ENCODE results near the gene ASAP3. TPM values are rescaled to one million over a fixed set of nuclear protein-coding genes. Genes with fewer than 3 reads are reported as not detected.

Gene ASAP3
- total and polyA plus RNA-seq, 9 of the 15 experiments (the other 6 are each of a cell fraction or from before 2014, with no cell fraction given) = 1.7 to 31.2 (median 17.4) TPM

- TF ChIP-seq, protein P1, sequence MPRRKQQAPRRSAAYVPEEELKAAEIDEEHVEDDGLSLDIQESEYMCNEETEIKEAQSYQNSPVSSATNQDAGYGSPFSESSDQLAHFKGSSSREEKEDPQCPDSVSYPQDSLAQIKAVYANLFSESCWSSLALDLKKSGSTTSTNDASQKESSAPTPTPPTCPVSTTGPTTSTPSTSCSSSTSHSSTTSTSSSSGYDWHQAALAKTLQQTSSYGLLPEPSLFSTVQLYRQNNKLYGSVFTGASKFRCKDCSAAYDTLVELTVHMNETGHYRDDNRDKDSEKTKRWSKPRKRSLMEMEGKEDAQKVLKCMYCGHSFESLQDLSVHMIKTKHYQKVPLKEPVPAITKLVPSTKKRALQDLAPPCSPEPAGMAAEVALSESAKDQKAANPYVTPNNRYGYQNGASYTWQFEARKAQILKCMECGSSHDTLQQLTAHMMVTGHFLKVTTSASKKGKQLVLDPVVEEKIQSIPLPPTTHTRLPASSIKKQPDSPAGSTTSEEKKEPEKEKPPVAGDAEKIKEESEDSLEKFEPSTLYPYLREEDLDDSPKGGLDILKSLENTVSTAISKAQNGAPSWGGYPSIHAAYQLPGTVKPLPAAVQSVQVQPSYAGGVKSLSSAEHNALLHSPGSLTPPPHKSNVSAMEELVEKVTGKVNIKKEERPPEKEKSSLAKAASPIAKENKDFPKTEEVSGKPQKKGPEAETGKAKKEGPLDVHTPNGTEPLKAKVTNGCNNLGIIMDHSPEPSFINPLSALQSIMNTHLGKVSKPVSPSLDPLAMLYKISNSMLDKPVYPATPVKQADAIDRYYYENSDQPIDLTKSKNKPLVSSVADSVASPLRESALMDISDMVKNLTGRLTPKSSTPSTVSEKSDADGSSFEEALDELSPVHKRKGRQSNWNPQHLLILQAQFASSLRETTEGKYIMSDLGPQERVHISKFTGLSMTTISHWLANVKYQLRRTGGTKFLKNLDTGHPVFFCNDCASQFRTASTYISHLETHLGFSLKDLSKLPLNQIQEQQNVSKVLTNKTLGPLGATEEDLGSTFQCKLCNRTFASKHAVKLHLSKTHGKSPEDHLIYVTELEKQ (CRISPR knock-in tag; IDR thresholded peaks at IDR 0.05) = no peak
- TF ChIP-seq, protein P2, sequence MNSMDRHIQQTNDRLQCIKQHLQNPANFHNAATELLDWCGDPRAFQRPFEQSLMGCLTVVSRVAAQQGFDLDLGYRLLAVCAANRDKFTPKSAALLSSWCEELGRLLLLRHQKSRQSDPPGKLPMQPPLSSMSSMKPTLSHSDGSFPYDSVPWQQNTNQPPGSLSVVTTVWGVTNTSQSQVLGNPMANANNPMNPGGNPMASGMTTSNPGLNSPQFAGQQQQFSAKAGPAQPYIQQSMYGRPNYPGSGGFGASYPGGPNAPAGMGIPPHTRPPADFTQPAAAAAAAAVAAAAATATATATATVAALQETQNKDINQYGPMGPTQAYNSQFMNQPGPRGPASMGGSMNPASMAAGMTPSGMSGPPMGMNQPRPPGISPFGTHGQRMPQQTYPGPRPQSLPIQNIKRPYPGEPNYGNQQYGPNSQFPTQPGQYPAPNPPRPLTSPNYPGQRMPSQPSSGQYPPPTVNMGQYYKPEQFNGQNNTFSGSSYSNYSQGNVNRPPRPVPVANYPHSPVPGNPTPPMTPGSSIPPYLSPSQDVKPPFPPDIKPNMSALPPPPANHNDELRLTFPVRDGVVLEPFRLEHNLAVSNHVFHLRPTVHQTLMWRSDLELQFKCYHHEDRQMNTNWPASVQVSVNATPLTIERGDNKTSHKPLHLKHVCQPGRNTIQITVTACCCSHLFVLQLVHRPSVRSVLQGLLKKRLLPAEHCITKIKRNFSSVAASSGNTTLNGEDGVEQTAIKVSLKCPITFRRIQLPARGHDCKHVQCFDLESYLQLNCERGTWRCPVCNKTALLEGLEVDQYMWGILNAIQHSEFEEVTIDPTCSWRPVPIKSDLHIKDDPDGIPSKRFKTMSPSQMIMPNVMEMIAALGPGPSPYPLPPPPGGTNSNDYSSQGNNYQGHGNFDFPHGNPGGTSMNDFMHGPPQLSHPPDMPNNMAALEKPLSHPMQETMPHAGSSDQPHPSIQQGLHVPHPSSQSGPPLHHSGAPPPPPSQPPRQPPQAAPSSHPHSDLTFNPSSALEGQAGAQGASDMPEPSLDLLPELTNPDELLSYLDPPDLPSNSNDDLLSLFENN (IDR thresholded peaks at IDR 0.05; ENCODE audit: low read depth in 2 of 2, low read length in 2 of 2) = 0 out of 4 replicates have a peak, but pooled peaks of 1 of the 2 experiments have one; percentile 17
- no peak for TF ChIP-seq SREBF1 (IDR thresholded peaks at IDR 0.05; ENCODE audit: borderline replicate concordance, low read depth, low read length)
- peak; percentile 64; the same call in 1 of the 2 replicates for TF ChIP-seq MTA3 (IDR thresholded peaks at IDR 0.05; ENCODE audit: borderline replicate concordance)
- 0 out of 2 replicates have a peak, but pooled peaks have one; percentile 54 for TF ChIP-seq GATAD2A (IDR thresholded peaks at IDR 0.05)
- TF ChIP-seq, protein P3, sequence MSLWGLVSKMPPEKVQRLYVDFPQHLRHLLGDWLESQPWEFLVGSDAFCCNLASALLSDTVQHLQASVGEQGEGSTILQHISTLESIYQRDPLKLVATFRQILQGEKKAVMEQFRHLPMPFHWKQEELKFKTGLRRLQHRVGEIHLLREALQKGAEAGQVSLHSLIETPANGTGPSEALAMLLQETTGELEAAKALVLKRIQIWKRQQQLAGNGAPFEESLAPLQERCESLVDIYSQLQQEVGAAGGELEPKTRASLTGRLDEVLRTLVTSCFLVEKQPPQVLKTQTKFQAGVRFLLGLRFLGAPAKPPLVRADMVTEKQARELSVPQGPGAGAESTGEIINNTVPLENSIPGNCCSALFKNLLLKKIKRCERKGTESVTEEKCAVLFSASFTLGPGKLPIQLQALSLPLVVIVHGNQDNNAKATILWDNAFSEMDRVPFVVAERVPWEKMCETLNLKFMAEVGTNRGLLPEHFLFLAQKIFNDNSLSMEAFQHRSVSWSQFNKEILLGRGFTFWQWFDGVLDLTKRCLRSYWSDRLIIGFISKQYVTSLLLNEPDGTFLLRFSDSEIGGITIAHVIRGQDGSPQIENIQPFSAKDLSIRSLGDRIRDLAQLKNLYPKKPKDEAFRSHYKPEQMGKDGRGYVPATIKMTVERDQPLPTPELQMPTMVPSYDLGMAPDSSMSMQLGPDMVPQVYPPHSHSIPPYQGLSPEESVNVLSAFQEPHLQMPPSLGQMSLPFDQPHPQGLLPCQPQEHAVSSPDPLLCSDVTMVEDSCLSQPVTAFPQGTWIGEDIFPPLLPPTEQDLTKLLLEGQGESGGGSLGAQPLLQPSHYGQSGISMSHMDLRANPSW (CRISPR knock-in tag; IDR thresholded peaks at IDR 0.05) = 0 out of 2 replicates have a peak, but pooled peaks have one; percentile 79
- TF ChIP-seq MYC (IDR thresholded peaks at IDR 0.05; ENCODE audit: low read depth, low read length) = peak; percentile 64; the same call in 1 of the 2 replicates
- no peak for TF ChIP-seq MYC (CRISPR knock-in tag; IDR thresholded peaks at IDR 0.05; ENCODE audit: borderline replicate concordance, low read depth)
- TF ChIP-seq TOE1 (IDR thresholded peaks at IDR 0.05; ENCODE audit: borderline replicate concordance) = no peak
- TF ChIP-seq TOE1 (CRISPR knock-in tag; IDR thresholded peaks at IDR 0.05; ENCODE audit: borderline replicate concordance, low read depth) = no peak
- peak; percentile 98 for TF ChIP-seq KLF1 (tag; IDR thresholded peaks at IDR 0.05)
- peak; percentile 50 for TF ChIP-seq ESRRA (IDR thresholded peaks at IDR 0.05; ENCODE audit: borderline replicate concordance, low read depth)
- TF ChIP-seq HDAC1 (IDR thresholded peaks at IDR 0.05) = no peak; a peak in 1 of 4 replicates
- TF ChIP-seq ZNF507 (tag; conservative IDR thresholded peaks at IDR 0.05) = no peak
- TF ChIP-seq MAFK (IDR thresholded peaks at IDR 0.05; ENCODE audit: low read length) = peak; percentile 67
- TF ChIP-seq MAFG (tag; conservative IDR thresholded peaks at IDR 0.05) = peak; percentile 50
- 0 out of 2 replicates have a peak, but pooled peaks have one; percentile 21 for TF ChIP-seq SMARCC2 (IDR thresholded peaks at IDR 0.05; ENCODE audit: low read depth)
- TF ChIP-seq ATF7 (IDR thresholded peaks at IDR 0.05) = peak; percentile 38; the same call in 1 of the 2 replicates
Observed at GRCh38 chr1:23528250-23528978, 44.4 kb upstream of the ASAP3 start (continued).
